ENCODE results near the gene NCLN.
A peak's percentile ranks its signal among the peaks of the same experiment; 100 is the strongest.
"Not testable (repeated sequence)": the region's sequence is repeated elsewhere in the genome, so short reads cannot be mapped to it uniquely, and the experiment has no call there.

Gene NCLN

GRCh38 chr19:3203805-3204645 lies 18.3 kb downstream of the NCLN start:
- no peak for DNase-seq
- no peaks in the 10 kb centered on the region for H3K27me3 Mint-ChIP-seq
- peak overlapping the region in 1 of 2 donors; percentile 49 for H3K27ac Mint-ChIP-seq
- peaks cover 11% of the 10 kb centered on the region for H3K36me3 Mint-ChIP-seq (ENCODE audit: insufficient read depth)
- H3K9me3 Mint-ChIP-seq, result no peaks in the 10 kb centered on the region
- no peaks in the 10 kb centered on the region for H3K4me1 Mint-ChIP-seq (ENCODE audit: low read depth in 2 of 2)
- ATAC-seq (replicated peaks), result no peak
- no peak overlapping the region for H3K4me3 Mint-ChIP-seq

- H3K27me3 Mint-ChIP-seq, result no peaks in the 10 kb centered on the region
- ATAC-seq (replicated peaks) (no peak), DNase-seq (no peak)
- H3K27ac Mint-ChIP-seq, result peak overlapping the region in 1 of 2 donors; percentile 49
- H3K4me3 Mint-ChIP-seq, result no peak overlapping the region
- H3K9me3 Mint-ChIP-seq, result no peaks in the 10 kb centered on the region
- no peaks in the 10 kb centered on the region for H3K4me1 Mint-ChIP-seq (ENCODE audit: low read depth in 2 of 2)
- peaks cover 13% of the 10 kb centered on the region for H3K36me3 Mint-ChIP-seq (ENCODE audit: insufficient read depth)
Measured at GRCh38 chr19:3204646-3205275, 19.0 kb downstream of the NCLN start.

GRCh38 chr19:3206216-3206953 lies 20.7 kb downstream of the NCLN start:
- no peaks in the 10 kb centered on the region for H3K9me3 Mint-ChIP-seq
- H3K4me3 Mint-ChIP-seq, result no peak overlapping the region
- no peaks in the 10 kb centered on the region for H3K27me3 Mint-ChIP-seq
- peaks cover 7 to 9% of the 10 kb centered on the region in 2 donors for H3K4me1 Mint-ChIP-seq (ENCODE audit: low read depth in 2 of 2)
- peaks cover 13% of the 10 kb centered on the region for H3K36me3 Mint-ChIP-seq (ENCODE audit: insufficient read depth)
- no peak overlapping the region for H3K27ac Mint-ChIP-seq
- ATAC-seq (replicated peaks) (no peak), DNase-seq (no peak)

- DNase-seq, result no peak
- H3K4me1 Mint-ChIP-seq (ENCODE audit: low read depth in 2 of 2), result peaks cover 7 to 9% of the 10 kb centered on the region in 2 donors
- no peak for ATAC-seq (replicated peaks)
- H3K27me3 Mint-ChIP-seq, result no peaks in the 10 kb centered on the region
- H3K27ac Mint-ChIP-seq, result no peak overlapping the region
- no peaks in the 10 kb centered on the region for H3K9me3 Mint-ChIP-seq
- H3K36me3 Mint-ChIP-seq (ENCODE audit: insufficient read depth), result peaks cover 13% of the 10 kb centered on the region
- no peak overlapping the region for H3K4me3 Mint-ChIP-seq
Measured at GRCh38 chr19:3207461-3208242, 21.9 kb downstream of the NCLN start.

- Mint-ChIP-seq H3K4me1 (ENCODE audit: low read depth in 2 of 2) (peaks cover 7 to 9% of the 10 kb centered on the region in 2 donors), H3K4me3 (no peak overlapping the region), H3K27me3 (no peaks in the 10 kb centered on the region), H3K27ac (no peak overlapping the region), H3K9me3 (no peaks in the 10 kb centered on the region), H3K36me3 (ENCODE audit: insufficient read depth) (peaks cover 13% of the 10 kb centered on the region)
- DNase-seq, result no peak
- ATAC-seq (replicated peaks), result no peak
Measured at GRCh38 chr19:3208317-3209207, 22.8 kb downstream of the NCLN start.

GRCh38 chr19:3210347-3211017 lies 24.8 kb downstream of the NCLN start:
- H3K9me3 Mint-ChIP-seq, result no peaks in the 10 kb centered on the region
- no peaks in the 10 kb centered on the region for H3K27me3 Mint-ChIP-seq
- H3K27ac Mint-ChIP-seq, result no peak overlapping the region
- DNase-seq (peak; percentile 59 to 75 (median 64)), ATAC-seq (replicated peaks) (peak; percentile 88)
- no peak overlapping the region for H3K4me3 Mint-ChIP-seq
- H3K36me3 Mint-ChIP-seq (ENCODE audit: insufficient read depth), result peaks cover 13% of the 10 kb centered on the region
- H3K4me1 Mint-ChIP-seq (ENCODE audit: low read depth in 2 of 2), result peaks cover 7 to 9% of the 10 kb centered on the region in 2 donors

GRCh38 chr19:3211191-3211590 lies 25.5 kb downstream of the NCLN start:
- H3K9me3 Mint-ChIP-seq, result no peaks in the 10 kb centered on the region
- H3K27ac Mint-ChIP-seq, result no peak overlapping the region
- no peaks in the 10 kb centered on the region for H3K27me3 Mint-ChIP-seq
- DNase-seq (no peak), ATAC-seq (replicated peaks) (no peak)
- peaks cover 13% of the 10 kb centered on the region for H3K36me3 Mint-ChIP-seq (ENCODE audit: insufficient read depth)
- H3K4me3 Mint-ChIP-seq, result no peak overlapping the region
- H3K4me1 Mint-ChIP-seq (ENCODE audit: low read depth in 2 of 2), result peaks cover 7 to 9% of the 10 kb centered on the region in 2 donors

- H3K36me3 Mint-ChIP-seq (ENCODE audit: insufficient read depth), result peaks cover 6% of the 10 kb centered on the region
- peaks cover 7 to 9% of the 10 kb centered on the region in 2 donors for H3K4me1 Mint-ChIP-seq (ENCODE audit: low read depth in 2 of 2)
- DNase-seq (no peak), ATAC-seq (replicated peaks) (no peak)
- H3K4me3 Mint-ChIP-seq, result no peak overlapping the region
- H3K27ac Mint-ChIP-seq, result peak overlapping the region; percentile 64 to 84
- no peaks in the 10 kb centered on the region for H3K9me3 Mint-ChIP-seq
- no peaks in the 10 kb centered on the region for H3K27me3 Mint-ChIP-seq
Measured at GRCh38 chr19:3213159-3213558, 27.4 kb downstream of the NCLN start.

- ATAC-seq (replicated peaks) (no peak), DNase-seq (no peak)
- Mint-ChIP-seq H3K27me3 (no peaks in the 10 kb centered on the region), H3K9me3 (no peaks in the 10 kb centered on the region), H3K36me3 (ENCODE audit: insufficient read depth) (no peaks in the 10 kb centered on the region), H3K4me3 (no peak overlapping the region), H3K27ac (no peak overlapping the region), H3K4me1 (ENCODE audit: low read depth in 2 of 2) (no peaks in the 10 kb centered on the region)
Measured at GRCh38 chr19:3216874-3217273, 31.1 kb downstream of the NCLN start.

GRCh38 chr19:3220576-3220975 lies 34.8 kb downstream of the NCLN start:
- DNase-seq (no peak), ATAC-seq (replicated peaks) (no peak)
- H3K4me1 Mint-ChIP-seq (ENCODE audit: low read depth in 2 of 2), result no peaks in the 10 kb centered on the region
- H3K27me3 Mint-ChIP-seq, result peaks cover 0 to 7% of the 10 kb centered on the region in 2 donors
- H3K27ac Mint-ChIP-seq, result no peak overlapping the region
- H3K36me3 Mint-ChIP-seq (ENCODE audit: insufficient read depth), result peaks cover 4% of the 10 kb centered on the region
- H3K4me3 Mint-ChIP-seq, result no peak overlapping the region
- H3K9me3 Mint-ChIP-seq, result no peaks in the 10 kb centered on the region

GRCh38 chr19:3221576-3221975 lies 35.8 kb downstream of the NCLN start:
- not testable (repeated sequence) for H3K9me3 Mint-ChIP-seq; H3K36me3 Mint-ChIP-seq (ENCODE audit: insufficient read depth)

GRCh38 chr19:3222709-3223108 lies 37.0 kb downstream of the NCLN start:
- DNase-seq (no peak), ATAC-seq (replicated peaks) (no peak)
- no peak overlapping the region for H3K27ac Mint-ChIP-seq
- no peaks in the 10 kb centered on the region for H3K4me1 Mint-ChIP-seq (ENCODE audit: low read depth in 2 of 2)
- H3K9me3 Mint-ChIP-seq, result no peaks in the 10 kb centered on the region
- peaks cover 18 to 27% of the 10 kb centered on the region in 2 donors for H3K27me3 Mint-ChIP-seq
- H3K36me3 Mint-ChIP-seq (ENCODE audit: insufficient read depth), result peaks cover 7% of the 10 kb centered on the region
- H3K4me3 Mint-ChIP-seq, result no peak overlapping the region

More at GRCh38 chr19:3221576-3221975, 35.8 kb downstream of the NCLN start:
- H3K4me3 Mint-ChIP-seq; ATAC-seq (replicated peaks); H3K27ac Mint-ChIP-seq; H3K4me1 Mint-ChIP-seq (ENCODE audit: low read depth in 2 of 2); DNase-seq: not testable (repeated sequence)
- H3K27me3 Mint-ChIP-seq, result peaks cover 7 to 16% of the 10 kb centered on the region in 2 donors

All from effector memory CD8-positive, alpha-beta T cell (primary cell).